Muscle layer of duodenum (tissue), 2 donors: ENCODE measurements around the gene DACT1.

ENCODE experiments used
- H3K27ac ChIP-seq: one replicate; pipeline ENCODE4 v1.7.0; 2013; ENCODE audit warnings: mild to moderate bottlenecking, low read length
- H3K27me3 ChIP-seq: one replicate; pipeline ENCODE4 v1.7.0; 2013; ENCODE audit warnings: low read depth, mild to moderate bottlenecking, control low read depth, low read length
- H3K36me3 ChIP-seq, 2 donors: one replicate each; pipeline ENCODE4 v1.7.0; 2013; ENCODE audit warnings: low read length in 2 of 2, control low read depth in 1 of 2, mild to moderate bottlenecking in 1 of 2; ENCODE audit not compliant: insufficient read depth in 2 of 2, control insufficient read depth in 1 of 2
- H3K4me1 ChIP-seq, 2 donors: one replicate each; pipeline ENCODE4 v1.7.0; 2013; ENCODE audit warnings: low read length in 2 of 2, mild to moderate bottlenecking in 2 of 2, control low read depth in 1 of 2, moderate library complexity in 1 of 2; ENCODE audit not compliant: insufficient read depth in 2 of 2, control insufficient read depth in 1 of 2
- H3K4me3 ChIP-seq, 2 donors: one replicate each; pipeline ENCODE4 v1.7.0; 2013; ENCODE audit warnings: low read length in 2 of 2, low read depth in 1 of 2, mild to moderate bottlenecking in 1 of 2
- H3K9me3 ChIP-seq, 2 donors: one replicate each; pipeline ENCODE4 v1.7.0; 2013; ENCODE audit warnings: low read length in 2 of 2, control low read depth in 1 of 2, mild to moderate bottlenecking in 1 of 2; ENCODE audit not compliant: control insufficient read depth in 1 of 2
- donor health status: healthy.

The DACT1 gene

DNA sequence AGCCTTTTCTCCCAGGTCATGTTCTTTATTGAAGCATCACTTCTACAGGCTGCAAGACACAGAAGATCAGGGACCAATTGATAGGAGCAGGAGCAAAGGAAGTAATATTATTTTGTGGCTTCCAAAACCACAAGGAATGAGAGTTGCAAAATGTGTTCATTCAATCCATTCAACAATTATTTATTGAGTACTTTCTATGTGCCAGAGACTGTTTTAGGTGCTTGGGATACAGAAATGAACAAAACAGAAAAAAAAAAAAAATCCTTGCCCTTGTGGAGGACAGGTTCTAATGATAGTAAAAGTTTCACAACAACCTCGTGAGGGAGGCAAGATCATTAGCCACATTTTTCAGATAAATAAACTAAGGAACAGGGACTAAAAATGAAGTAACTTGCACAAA lies 20.1 kb upstream of the DACT1 start:
- H3K27ac ChIP-seq = no peak overlapping the region
- H3K36me3 ChIP-seq = no peaks in the 10 kb centered on the region
- H3K9me3 ChIP-seq = no peaks in the 10 kb centered on the region
- no peaks in the 10 kb centered on the region for H3K4me1 ChIP-seq
- no peak overlapping the region for H3K4me3 ChIP-seq
- H3K27me3 ChIP-seq = no peaks in the 10 kb centered on the region

DNA sequence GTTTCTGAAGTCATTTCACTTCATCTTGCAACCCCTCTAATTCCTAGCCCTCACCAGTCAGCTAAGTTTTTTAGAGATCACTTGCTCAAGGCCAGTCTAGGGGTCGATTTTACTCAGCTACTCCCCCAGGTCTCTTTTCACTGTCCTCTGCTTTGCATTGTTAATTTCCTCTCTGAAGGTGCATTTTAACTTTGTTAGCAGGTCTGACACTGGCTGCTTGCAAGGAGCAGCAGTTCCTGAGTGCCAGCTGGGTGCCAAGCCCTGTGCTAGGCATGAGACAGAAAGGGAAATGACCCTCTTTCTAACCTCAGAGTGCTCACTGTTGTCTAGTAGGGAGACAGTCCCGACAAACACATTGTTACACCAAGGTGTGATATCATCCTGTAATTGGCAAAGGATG lies 17.8 kb upstream of the DACT1 start:
- H3K4me1 ChIP-seq = no peaks in the 10 kb centered on the region
- H3K27ac ChIP-seq = no peak overlapping the region
- no peaks in the 10 kb centered on the region for H3K36me3 ChIP-seq
- no peak overlapping the region for H3K4me3 ChIP-seq
- no peaks in the 10 kb centered on the region for H3K9me3 ChIP-seq
- H3K27me3 ChIP-seq = no peaks in the 10 kb centered on the region

DNA sequence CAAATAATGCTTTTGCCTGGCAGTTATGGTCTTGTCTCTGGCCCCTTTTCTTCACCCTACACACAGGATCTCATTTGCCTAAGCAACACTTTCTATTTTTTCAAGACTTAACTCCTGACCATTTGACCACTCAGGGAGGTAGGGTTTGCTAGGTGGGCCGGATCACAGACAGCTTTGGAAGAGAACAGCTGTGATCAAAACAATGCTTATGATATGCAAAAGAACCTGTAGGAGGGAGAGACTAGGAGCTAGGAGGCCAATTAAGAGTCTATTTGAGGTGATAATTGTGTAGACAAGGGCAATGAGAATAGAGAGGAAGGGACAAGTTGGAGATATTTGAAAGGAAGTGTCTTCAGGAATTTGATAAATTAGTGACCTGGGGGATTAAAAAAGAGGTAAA lies 12.3 kb upstream of the DACT1 start:
- Histone ChIP-seq H3K9me3 (no peaks in the 10 kb centered on the region), H3K36me3 (no peaks in the 10 kb centered on the region), H3K27me3 (no peaks in the 10 kb centered on the region), H3K4me3 (no peak overlapping the region), H3K4me1 (no peaks in the 10 kb centered on the region), H3K27ac (no peak overlapping the region)

DNA sequence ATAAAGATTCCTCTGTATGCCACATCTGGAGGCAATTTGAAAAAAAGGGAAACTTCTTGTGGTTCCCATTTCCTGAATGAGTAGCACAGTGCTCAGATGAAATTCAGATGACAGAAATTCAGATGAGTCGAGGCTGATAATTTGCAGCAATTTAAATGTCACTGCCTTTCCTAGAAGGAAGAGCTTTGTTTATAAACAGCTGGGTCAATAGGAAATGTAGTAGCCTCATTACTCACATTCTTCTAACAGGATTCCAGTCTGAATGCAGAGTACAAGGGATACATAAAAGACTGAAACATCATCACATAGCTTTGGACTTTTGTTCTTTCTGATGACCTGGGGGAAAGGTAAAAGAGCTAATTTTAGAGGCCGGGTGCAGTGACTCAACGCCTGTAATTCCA lies 11.3 kb upstream of the DACT1 start:
- Histone ChIP-seq H3K4me3 (no peak overlapping the region), H3K36me3 (no peaks in the 10 kb centered on the region), H3K9me3 (no peaks in the 10 kb centered on the region), H3K27me3 (no peaks in the 10 kb centered on the region), H3K27ac (no peak overlapping the region), H3K4me1 (no peaks in the 10 kb centered on the region)

DNA sequence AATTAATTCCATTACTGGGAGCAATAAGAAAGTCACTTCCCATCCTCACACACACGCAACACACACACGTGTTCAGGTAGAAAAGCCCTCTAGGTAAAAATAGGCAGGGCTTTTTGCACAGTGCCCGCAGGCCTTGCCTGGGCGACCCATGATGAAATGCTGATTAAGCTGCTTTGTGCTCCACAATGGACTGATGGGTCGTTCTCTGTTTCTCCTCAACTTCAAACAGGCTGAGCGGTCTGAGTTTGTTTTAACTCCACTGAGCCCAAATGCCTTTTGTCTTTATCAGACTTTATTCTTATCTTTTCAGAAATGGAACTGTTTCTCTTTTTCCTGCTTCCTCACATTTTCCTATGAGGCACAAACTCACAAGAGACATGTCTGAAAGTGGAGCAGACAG lies 9.4 kb upstream of the DACT1 start:
- Histone ChIP-seq H3K27ac (no peak overlapping the region), H3K36me3 (no peaks in the 10 kb centered on the region), H3K27me3 (no peaks in the 10 kb centered on the region), H3K4me3 (no peak overlapping the region), H3K9me3 (no peaks in the 10 kb centered on the region), H3K4me1 (no peaks in the 10 kb centered on the region)

DNA sequence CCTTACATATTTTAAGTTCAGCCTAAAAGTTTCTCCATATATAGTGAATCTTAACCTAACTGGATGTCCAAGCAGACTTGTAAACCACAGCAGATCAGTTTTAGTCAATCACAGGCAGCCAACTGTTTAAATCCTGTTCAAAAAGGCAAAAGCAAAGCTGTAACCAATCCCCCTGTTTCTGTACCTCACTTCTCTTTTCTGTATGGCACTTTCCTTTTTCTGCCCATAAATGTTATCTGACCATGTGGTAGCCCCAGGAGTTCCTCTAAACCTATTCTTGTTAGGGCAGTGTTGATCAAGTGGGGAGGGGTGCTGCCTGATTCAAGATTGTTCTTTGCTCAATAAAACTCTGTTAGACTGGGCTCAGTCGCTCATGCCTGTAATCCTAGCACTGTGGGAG lies 8.5 kb upstream of the DACT1 start:
- H3K27me3 ChIP-seq = no peaks in the 10 kb centered on the region
- no peaks in the 10 kb centered on the region for H3K36me3 ChIP-seq
- no peaks in the 10 kb centered on the region for H3K4me1 ChIP-seq
- H3K27ac ChIP-seq = no peak overlapping the region
- H3K9me3 ChIP-seq = no peaks in the 10 kb centered on the region
- H3K4me3 ChIP-seq = no peak overlapping the region

DNA sequence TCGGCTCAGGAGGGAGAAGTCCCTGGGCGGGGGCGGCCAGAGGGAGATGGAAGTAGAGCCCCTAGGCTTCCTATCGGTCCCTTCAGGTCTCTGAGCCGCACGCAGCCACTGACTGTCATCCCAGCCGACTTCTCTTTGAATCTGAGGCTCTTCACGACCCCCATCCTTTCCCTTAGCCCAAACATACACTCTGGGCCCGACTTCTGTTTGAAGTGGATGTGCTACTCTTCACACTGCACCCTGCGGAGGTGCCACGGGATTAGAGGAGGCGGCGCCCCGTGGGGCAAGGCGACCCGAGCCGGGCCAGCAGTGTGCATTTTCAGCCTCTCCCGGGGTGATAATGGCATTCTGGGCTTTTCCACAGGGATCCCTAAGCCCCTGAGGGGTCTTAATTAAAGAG lies 6.0 kb upstream of the DACT1 start:
- Histone ChIP-seq H3K27ac (no peak overlapping the region), H3K36me3 (no peaks in the 10 kb centered on the region), H3K9me3 (no peaks in the 10 kb centered on the region), H3K27me3 (no peaks in the 10 kb centered on the region), H3K4me1 (peaks cover 0 to 7% of the 10 kb centered on the region in 2 donors), H3K4me3 (no peak overlapping the region)

DNA sequence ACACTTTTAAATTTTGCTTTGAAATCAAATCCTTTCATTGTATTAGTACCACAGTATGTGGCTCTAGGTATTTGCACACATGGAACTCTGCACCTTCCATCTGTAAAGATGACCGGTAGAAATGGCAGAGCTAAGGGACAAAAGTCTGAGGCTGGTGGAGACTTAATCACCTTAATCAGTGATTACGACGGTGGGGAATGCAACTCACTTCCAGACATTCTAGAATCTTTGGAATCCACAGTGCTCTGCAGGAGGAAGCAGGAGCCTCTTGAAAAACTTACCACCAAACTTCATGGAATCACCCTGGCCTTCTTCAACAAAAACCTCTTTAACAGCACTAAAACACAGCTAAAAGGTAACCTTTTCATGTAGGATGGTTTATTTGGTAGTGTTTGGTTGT lies 3.9 kb upstream of the DACT1 start:
- no peaks in the 10 kb centered on the region for H3K9me3 ChIP-seq
- H3K36me3 ChIP-seq = no peaks in the 10 kb centered on the region
- H3K27ac ChIP-seq = no peak overlapping the region
- no peak overlapping the region for H3K4me3 ChIP-seq
- H3K27me3 ChIP-seq = no peaks in the 10 kb centered on the region
- peaks cover 0 to 11% of the 10 kb centered on the region in 2 donors for H3K4me1 ChIP-seq

DNA sequence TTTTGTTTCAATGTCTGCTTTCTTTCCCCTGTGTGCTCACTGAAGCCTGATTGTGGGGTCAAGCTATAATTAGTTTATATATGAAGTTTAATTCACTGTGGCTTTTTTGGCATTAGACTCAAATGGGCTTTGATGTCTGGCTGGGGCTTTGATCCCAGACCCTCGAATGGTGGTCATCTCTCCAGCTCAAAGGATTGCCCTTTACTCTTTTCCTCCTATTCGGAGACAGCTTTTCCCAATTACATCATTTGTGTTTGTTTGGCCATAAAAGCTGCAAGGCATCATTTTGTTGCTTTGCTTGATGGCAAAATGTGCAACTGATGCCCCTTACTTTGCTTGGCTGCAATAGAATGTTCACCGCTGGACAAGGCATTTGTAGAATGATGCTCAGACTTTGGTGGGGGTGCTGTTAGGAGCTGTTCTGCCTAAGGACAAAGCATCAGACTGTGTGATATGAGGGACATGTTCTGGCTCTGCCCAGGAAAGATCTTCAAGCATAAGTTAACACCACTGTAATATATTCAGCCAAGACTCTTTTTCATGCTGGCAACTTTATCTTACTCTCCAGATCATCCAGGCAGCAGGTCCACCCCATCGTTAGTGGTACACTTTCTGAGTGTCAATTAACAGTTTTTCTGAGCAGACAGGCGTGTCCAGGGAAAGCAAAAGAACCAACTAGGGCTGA lies 3.2 kb upstream of the DACT1 start:
- no peaks in the 10 kb centered on the region for H3K36me3 ChIP-seq
- H3K27ac ChIP-seq = no peak overlapping the region
- H3K9me3 ChIP-seq = no peaks in the 10 kb centered on the region
- H3K4me1 ChIP-seq = peaks cover 6 to 17% of the 10 kb centered on the region in 2 donors
- H3K27me3 ChIP-seq = no peaks in the 10 kb centered on the region
- no peak overlapping the region for H3K4me3 ChIP-seq

DNA sequence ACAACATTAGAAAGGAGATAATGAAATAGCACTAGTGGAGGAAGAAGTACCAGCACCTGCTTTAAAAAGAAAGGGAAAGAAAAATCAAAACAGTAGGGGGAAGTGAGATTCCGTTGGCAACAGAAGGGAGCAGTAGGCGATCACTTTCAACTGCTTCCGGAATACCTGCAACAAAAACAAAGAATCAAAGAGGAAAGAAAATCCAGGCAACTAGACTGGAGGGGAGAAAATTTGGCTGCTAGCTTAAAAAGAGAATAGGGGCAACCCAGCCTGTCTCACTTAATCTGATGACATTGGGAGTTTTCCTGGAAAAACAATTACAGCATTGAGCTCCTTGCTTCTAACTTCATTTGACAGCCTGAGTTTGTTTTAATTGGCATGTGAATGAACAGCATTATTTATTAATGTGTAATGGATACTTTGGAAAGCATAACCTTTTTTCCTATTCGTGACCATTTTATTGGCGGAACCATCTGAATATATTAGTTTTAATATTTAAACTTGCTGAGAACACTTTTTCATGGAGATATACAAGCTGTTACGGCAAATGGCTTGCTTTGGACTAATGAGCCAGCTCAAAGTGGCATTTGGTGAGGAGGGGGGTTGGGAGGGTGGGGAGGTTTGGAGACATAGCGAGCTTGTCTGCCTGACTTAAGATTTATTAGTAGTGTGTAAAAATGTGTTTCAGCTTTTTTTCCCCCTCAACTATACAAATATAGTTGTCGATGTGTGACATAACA lies 2.5 kb upstream of the DACT1 start:
- Histone ChIP-seq H3K9me3 (no peaks in the 10 kb centered on the region), H3K4me3 (no peak overlapping the region), H3K27ac (no peak overlapping the region), H3K36me3 (no peaks in the 10 kb centered on the region), H3K4me1 (peaks cover 13 to 21% of the 10 kb centered on the region in 2 donors), H3K27me3 (no peaks in the 10 kb centered on the region)

DNA sequence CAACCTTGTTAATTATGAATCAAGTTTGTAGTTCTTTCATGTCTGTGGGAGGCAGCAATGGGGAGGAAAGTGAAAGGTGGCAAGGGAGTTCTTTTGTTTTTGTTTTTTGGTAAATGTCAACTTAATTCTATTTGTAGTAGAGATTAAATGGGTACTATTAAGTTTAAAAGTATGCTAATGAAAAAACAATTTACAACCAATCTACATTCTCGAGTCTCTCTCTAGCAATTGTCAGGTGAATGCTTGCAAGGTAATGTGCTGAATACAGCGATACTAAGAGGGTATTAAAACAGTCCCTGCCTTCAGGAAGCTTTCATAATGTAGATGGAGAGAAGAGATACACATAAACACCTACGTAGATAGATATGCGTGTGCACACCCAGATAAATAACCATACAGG lies 1.6 kb upstream of the DACT1 start:
- Histone ChIP-seq H3K27me3 (no peaks in the 10 kb centered on the region), H3K36me3 (no peaks in the 10 kb centered on the region), H3K4me1 (peaks cover 18 to 22% of the 10 kb centered on the region in 2 donors), H3K27ac (no peak overlapping the region), H3K9me3 (no peaks in the 10 kb centered on the region), H3K4me3 (no peak overlapping the region)

DNA sequence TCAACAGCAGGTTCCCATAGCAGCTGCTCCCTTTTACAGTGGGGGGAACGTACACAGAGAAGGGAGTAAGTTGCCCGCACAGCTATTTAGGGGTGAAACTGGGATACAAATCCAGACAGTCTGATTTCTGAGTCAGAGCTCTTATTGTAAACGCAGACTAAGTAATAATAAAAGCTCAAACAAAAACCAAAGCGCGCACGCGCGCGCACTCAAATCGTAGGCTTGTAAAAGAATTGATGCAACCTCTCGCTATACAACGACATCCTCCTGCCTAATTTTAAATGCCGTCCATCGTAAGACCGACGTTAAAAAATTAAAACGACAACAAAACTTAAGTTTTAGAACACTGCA lies 747 bp upstream of the DACT1 start:
- peaks cover 18 to 22% of the 10 kb centered on the region in 2 donors for H3K4me1 ChIP-seq
- H3K4me3 ChIP-seq = peak overlapping the region; percentile 67 to 86
- peak overlapping the region; percentile 85 for H3K27ac ChIP-seq
- no peaks in the 10 kb centered on the region for H3K27me3 ChIP-seq
- H3K36me3 ChIP-seq = peaks cover 0 to 7% of the 10 kb centered on the region in 2 donors
- H3K9me3 ChIP-seq = no peaks in the 10 kb centered on the region
